Keratinocyte (primary cell): ENCODE measurements around the gene TMEM169.

Experiments
- CTCF ChIP-seq, 3 experiments: IDR thresholded peaks in 1 of 3; conservative IDR thresholded peaks in 1 of 3; optimal IDR thresholded peaks in 1 of 3; 2 replicates in 2 of 3; 3 replicates in 1 of 3; pipeline versions ENCODE3 to v1.5.1; 2011; ENCODE audit warnings: low read length in 3 of 3, mild to moderate bottlenecking in 3 of 3, moderate library complexity in 2 of 3, control low read depth in 1 of 3, inconsistent platforms in 1 of 3; ENCODE audit not compliant: insufficient read depth in 2 of 3; ENCODE audit errors: extremely low read depth in 1 of 3
- EZH2 ChIP-seq: IDR thresholded peaks from one replicate; pipeline ENCODE4 v1.6.1; 2012; ENCODE audit warnings: inconsistent platforms, mild to moderate bottlenecking, low read length, moderate library complexity

GRCh38 chr2:216052420-216052819 is 29.3 kb upstream of the TMEM169 start:
- TF ChIP-seq CTCF (optimal IDR thresholded peaks at IDR 0.05 in 1 of 3, IDR thresholded peaks at IDR 0.05 in 1 of 3, conservative IDR thresholded peaks at IDR 0.05 in 1 of 3; ENCODE audit: extremely low read depth in 1 of 3, insufficient read depth in 2 of 3, low read length in 3 of 3) (no peak), EZH2 (no peak)
